Superior temporal gyrus (tissue), 1 donor: ENCODE results near the gene AMDHD2.

ENCODE experiments used
- DNase-seq: peaks from one replicate; pipeline ENCODE4 v3.0.0-alpha.2; 2016; ENCODE audit errors: extremely low spot score

Gene AMDHD2

GRCh38 chr16:2516391-2517240, 3.6 kb upstream of the AMDHD2 start:
- DNase-seq: no peak

DNA sequence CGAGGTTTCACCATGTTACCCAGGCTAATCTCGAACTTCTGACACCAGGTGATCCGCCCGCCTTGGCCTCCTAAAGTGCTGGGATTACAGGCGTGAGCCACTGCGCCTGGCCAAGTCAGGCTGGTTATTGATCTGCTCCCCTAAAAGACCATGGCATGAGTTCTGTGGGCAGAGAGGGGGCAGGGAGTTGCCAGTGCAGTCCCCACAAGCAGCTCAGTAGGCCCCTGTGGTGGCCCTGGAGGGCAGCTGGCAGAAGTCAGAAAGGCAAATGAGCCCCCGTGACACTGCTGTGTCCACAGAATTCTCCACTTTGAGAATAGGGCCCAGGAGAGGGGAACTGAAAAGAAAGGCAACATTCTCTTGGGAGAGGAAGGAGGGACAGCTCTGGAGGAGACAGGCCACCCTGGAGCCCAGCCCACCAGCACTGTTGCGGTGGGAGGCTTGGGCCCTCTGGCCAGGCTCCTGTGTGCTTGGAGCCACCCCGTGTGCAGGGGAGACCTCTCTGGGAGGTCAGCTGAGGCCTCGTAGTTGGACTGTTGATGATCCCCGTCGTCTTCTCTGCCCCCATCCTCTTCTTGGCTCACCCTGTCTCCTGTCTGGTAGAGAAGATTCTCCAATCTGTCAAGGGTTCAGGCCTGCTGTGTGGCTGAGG, 2.1 kb upstream of the AMDHD2 start:
- no peak for DNase-seq

GRCh38 chr16:2518823-2519710, 1.1 kb upstream of the AMDHD2 start:
- no peak for DNase-seq

DNA sequence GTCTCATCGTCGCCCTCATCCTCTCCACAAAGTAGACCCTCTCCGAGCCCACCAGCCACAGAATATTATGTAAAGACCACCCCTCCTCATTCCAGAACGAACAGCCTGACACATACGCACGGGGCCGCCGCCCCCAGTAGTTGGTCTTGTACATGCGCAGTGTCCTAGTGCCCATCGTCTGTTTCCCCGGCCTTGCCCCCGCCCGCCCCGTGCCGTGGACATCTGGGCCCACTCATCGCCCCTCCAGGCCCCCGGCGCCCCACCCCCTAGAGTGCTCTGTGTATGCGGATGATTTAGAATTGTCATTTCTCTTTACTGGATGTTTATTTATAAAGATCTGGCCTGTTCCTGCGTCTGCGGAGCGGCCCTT, 475 bp upstream of the AMDHD2 start:
- DNase-seq: no peak

DNA sequence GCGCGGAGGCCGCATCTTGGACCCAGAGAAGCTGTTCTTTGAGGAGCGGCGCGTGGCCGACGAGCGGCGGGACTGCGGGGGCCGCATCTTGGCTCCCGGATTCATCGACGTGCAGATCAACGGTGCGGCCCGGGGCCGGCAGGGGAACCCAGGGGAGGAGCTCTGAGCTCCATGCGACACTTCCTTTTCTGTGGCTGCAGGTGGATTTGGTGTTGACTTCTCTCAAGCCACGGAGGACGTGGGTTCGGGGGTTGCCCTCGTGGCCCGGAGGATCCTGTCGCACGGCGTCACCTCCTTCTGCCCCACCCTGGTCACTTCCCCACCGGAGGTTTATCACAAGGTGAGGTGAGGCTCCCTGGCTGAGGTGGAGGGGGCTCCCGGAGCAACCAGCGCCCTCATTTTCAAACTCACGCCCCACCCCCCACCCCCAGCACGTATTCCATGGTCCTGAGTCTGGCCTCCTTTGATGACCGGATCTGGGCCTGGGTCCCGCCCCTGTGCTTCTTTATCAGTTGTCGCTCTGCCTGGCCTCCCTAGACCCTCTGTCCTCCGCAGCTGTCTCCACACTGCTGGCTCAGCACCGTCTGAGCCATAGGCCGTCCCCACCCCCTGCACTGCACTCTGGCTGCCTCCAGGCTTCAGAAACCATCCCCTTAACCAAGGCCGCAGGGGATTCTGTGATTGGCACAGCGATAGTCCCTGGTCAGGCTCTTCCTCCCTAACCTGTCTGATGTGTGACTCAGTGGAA, 787 bp downstream of the AMDHD2 start:
- DNase-seq: no peak

DNA sequence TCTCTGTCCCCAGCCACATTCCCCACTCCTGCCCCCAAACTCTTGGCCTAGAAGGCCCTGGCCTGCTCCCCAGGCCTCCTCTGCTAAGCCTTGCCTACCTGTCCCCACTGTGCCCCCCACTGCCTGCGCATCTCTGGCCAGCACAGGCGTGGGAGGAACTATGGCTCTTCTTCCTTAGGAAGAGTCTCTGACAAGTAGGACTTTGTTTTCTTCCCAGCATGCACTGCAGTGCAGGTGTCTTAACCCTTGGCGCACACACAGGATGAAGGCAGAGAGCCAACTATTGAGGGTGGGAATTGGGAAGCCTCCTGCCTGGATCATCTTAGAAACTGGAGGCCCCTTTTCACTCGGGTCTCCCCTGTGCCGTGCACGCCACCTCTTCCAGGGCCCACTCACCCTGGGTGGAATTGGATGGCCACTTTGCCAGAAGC, 3.6 kb downstream of the AMDHD2 start:
- no peak for DNase-seq

DNA sequence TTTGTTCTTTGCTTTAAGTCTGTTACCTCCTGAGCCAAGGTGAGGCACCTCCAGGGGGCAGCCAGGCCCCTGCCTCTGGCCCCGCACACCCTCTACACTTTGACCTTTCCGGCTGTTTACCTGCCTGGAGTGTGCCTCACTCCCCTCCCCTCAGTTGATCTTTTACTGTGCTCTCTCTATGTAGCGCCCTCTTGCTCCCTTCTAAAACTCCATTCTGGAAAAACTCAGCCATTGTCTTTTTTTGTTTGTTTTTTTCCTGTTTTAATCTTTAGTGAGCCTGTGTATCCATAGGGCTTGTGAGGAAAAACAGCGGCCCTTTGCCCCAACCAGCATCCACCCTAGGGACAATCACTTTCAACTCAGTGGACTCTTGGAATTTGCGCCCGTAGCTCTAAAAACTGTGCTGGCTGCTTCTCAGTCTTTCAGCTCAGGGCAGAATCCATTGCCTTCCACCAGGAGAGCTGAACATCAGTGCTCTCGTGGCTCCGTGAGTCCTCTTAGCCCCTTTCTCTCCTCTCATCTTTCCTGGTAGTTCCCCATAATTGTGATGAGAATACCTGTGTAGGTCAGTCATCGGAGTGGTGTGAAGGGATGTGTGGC, 4.3 kb downstream of the AMDHD2 start:
- no peak for DNase-seq

DNA sequence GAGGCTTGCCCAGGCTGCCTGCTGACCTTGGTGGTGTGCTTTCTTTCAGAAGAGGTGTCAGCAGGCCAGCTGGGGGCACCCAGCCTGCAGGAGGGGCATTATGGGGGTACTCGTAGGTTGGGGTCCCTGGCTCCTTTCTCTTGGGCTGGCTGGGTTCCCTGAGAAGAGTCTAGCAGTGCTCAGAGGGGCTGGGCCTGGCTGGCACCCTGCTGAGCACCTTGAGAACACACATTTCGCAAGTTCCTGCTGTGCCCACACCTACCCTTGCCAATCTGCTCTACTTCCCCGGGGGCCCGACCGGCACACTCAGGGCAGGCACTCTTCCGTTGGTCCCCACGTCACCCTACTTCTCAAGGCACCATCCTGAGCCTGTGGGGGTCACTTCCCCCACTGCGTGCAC, 6.0 kb downstream of the AMDHD2 start:
- DNase-seq: no peak

DNA sequence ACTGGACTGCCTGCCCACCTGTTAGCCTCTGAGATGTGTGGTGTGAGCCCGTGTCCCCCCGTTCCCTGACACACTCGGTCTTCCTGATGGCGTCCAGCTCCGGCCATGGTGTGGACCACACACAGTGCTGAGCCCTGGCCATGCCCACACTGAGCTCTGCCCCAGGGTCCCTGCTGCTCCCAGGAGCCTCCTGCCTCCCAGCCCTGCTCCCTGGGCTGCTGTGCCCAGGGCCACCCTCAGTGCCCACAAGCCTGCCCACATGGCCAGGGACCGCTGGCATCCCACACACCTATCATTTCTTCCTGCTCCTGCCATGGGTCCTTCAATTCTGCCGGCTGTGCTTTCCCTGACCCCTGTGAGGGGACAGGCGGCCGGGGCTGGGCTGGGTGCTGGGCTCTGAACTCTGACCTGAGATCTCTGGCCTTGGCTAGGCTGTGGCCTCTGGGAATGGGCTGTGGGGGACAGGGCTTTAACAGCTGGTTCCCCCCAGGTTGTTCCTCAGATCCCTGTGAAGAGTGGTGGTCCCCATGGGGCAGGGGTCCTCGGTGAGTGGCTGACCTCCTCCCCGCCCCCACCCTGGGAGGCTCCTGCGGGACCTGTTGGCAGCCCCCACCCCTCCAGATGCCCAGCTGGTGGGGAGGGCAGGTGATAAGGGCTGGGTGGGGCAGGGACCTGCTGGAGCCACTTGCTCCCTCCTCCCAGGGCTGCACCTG, 7.1 kb downstream of the AMDHD2 start:
- no peak for DNase-seq

DNA sequence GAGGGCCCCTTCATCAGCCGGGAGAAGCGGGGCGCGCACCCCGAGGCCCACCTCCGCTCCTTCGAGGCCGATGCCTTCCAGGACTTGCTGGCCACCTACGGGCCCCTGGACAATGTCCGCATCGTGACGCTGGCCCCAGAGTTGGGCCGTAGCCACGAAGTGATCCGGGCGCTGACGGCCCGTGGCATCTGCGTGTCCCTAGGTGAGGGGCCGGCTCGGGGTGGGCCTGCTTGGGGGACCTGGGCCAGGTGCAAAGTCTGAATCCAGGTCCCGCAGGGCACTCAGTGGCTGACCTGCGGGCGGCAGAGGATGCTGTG, 7.6 kb downstream of the AMDHD2 start:
- no peak for DNase-seq

GRCh38 chr16:2528161-2529060, 8.2 kb downstream of the AMDHD2 start:
- no peak for DNase-seq

DNA sequence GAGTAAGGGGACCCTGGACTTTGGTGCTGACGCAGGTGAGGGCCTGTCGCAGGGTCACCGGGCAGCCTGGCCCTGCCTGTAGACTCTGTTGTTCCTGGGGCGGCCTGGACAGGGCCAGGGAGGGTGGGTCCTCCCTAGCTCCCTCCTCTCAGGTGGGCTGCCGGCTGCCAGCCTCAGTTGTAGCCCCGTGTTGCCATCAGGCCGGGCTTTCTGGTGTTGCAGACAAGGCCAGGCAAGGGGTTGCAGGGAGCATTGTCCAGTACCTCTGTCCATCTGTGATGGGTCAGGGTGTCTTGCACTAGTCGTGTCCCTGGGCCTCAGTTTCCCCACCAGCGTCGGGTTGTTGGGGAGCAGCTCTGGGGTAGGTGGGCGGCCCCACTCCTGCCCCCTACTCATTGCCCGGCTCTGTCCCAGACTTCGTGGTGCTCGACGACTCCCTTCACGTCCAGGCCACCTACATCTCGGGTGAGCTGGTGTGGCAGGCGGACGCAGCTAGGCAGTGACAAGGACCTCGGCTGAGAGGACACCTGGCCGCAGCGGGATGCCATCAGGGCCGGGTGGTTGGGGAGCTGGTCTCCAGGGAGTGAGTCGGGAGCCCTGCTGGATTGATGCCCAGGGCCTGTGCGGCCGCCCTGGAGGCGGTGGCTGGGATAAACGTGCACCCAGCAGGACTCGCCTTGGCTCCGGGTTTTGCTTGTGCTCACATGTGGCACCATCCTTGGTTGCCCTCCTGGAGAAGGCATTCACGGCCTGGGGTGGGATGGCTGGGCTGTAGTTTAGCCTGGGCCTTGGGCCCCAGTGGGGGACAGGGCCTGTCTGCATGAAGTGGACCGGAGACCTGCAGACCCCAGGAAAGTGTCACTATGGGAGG, 9.1 kb downstream of the AMDHD2 start:
- no peak for DNase-seq

- no peak for DNase-seq
Measured at GRCh38 chr16:2529961-2530628, 9.9 kb downstream of the AMDHD2 start.

DNA sequence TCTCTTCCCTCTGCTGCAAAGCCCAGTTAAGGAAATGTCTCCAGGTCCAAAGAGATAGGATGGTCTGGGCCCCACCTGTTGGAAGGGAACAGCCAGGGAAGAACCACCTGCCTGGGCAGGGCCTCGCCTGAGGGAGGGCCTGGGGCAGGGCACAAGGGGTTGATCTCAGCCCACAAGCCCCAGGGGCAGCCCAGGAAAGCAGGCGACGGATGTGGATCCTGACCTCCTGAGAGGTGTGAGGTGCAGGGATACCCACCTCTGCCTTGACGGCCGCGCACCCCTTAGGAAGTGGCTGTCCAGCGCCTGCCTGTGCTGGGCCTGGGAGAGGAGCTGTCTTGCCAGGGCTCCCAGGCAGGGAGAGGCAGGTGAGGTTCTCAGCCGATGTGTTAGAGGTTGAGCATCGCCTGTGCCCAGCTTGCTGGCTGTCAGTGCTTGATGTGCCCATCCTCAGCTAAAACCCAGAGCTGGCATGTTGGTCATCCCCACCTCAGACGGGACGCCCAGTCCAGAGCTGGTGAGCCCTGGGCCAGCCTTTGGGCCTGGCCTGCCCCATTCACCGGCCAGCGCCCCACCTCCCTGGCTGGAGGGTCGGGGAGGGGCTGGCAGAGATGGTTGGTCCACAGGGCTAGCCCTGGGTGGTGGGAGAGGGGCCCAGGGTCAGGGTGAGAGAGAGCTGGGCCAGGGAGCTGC, 10.6 kb downstream of the AMDHD2 start:
- DNase-seq: no peak

GRCh38 chr16:2531371-2531695, 11.2 kb downstream of the AMDHD2 start, which contains the start of gene CEMP1:
TSS of gene CEMP1 (minus strand) at chr16:2531408. CDS start at chr16:2531073, 335 bp downstream.
- no peak for DNase-seq

DNA sequence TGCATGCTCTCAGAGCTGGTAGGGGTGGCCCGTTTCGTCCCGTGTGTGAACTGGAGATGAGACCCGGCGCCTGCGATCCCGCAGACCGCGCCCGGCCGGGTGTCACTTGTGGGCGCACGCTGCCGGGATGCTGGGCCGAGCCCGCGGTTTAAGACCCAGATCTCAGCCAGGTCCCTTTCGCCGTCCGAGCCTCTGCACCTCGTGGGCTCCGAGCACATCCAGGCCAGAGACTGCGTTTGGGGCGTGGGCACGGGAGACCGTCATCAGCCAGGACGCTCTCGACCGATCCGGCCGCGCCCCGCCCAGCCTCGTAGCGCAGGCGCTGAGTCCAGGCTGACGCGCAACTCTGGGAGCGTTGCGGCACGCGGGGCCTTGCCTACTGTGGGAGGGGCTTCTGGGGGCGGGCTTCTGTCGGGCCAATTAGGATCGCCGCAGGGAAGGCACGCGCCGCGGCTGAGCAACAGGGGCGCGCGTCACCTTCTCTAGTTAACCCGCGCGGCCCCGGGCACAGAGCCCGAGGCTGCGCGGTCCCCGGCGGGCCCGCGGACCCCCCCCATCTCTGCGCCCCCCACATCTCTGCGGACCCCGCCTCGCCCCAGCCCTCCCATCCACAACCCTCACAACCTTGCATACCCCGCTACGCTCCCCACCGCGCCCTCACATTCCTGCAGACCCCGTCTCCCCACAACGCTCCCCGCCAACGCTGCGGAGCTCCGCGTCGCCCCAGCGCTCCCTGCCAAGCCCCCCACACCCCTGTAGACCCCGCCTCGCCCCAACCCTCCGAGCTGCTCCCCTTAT, 11.7 kb downstream of the AMDHD2 start:
- DNase-seq: peak; percentile 97
